Medulla oblongata (tissue), 1 donor: ENCODE data around the gene MIGA2.
"Not testable (repeated sequence)": the region's sequence is repeated elsewhere in the genome, so short reads cannot be mapped to it uniquely, and the experiment has no call there.

Experiments
- DNase-seq: peaks from one replicate; pipeline ENCODE4 v3.0.0-alpha.2; 2015; ENCODE audit errors: extremely low spot score

Gene MIGA2

GRCh38 chr9:129100383-129101169 lies 64.2 kb downstream of the MIGA2 start:
- no peak for DNase-seq

- DNase-seq = no peak
Measured at GRCh38 chr9:129101279-129101678, 64.9 kb downstream of the MIGA2 start.

GRCh38 chr9:129102095-129102525 lies 65.7 kb downstream of the MIGA2 start:
- no peak for DNase-seq

GRCh38 chr9:129102791-129103594 lies 66.6 kb downstream of the MIGA2 start:
- peak; percentile 36 for DNase-seq

GRCh38 chr9:129103595-129103965 lies 67.2 kb downstream of the MIGA2 start:
- DNase-seq = no peak

- DNase-seq = no peak
Measured at GRCh38 chr9:129104051-129104450, 67.6 kb downstream of the MIGA2 start.

- DNase-seq = no peak
Measured at GRCh38 chr9:129105857-129106694, 69.7 kb downstream of the MIGA2 start.

- DNase-seq = no peak
Measured at GRCh38 chr9:129107651-129108050, 71.2 kb downstream of the MIGA2 start.

GRCh38 chr9:129108083-129108804 lies 71.8 kb downstream of the MIGA2 start:
- no peak for DNase-seq

GRCh38 chr9:129108805-129109536 lies 72.5 kb downstream of the MIGA2 start:
- DNase-seq = no peak

- no peak for DNase-seq
Measured at GRCh38 chr9:129109537-129109903, 73.1 kb downstream of the MIGA2 start.

- no peak for DNase-seq
Measured at GRCh38 chr9:129109952-129110739, 73.7 kb downstream of the MIGA2 start.

GRCh38 chr9:129110740-129111527 lies 74.5 kb downstream of the MIGA2 start, which contains the start of the genes CRAT and PTPA:
Gene CRAT, minus strand, starts transcription at chr9:129110793. Its CDS starts 284 bp downstream, at chr9:129110509.
Gene PTPA, plus strand, starts transcription at chr9:129111415. Its CDS starts 186 bp downstream, at chr9:129111601.
- DNase-seq = peak; percentile 96

- DNase-seq = peak; percentile 37
Measured at GRCh38 chr9:129111528-129112151, 75.2 kb downstream of the MIGA2 start.

- DNase-seq = not testable (repeated sequence)
Measured at GRCh38 chr9:129112526-129112925, 76.1 kb downstream of the MIGA2 start.

- DNase-seq = peak; percentile 39
Measured at GRCh38 chr9:129113645-129114304, 77.3 kb downstream of the MIGA2 start.

GRCh38 chr9:129118799-129119198 lies 82.4 kb downstream of the MIGA2 start:
- no peak for DNase-seq

- peak; percentile 72 for DNase-seq
Measured at GRCh38 chr9:129121483-129121882, 85.1 kb downstream of the MIGA2 start.
